ENCODE results near the gene NMRK2.

- TF ChIP-seq CTCF (IDR thresholded peaks at IDR 0.05; ENCODE audit: low read depth, low read length): no peak
- no peak for TF ChIP-seq MYC (IDR thresholded peaks at IDR 0.05; ENCODE audit: low read depth, low read length)
- TF ChIP-seq, protein P1, sequence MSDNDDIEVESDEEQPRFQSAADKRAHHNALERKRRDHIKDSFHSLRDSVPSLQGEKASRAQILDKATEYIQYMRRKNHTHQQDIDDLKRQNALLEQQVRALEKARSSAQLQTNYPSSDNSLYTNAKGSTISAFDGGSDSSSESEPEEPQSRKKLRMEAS (IDR thresholded peaks at IDR 0.05; ENCODE audit: low read depth, low read length): no peak
- TF ChIP-seq POLR2A (IDR thresholded peaks at IDR 0.05; ENCODE audit: extremely low read depth, insufficient read length): no peak
Observed at GRCh38 chr19:3944018-3944721, 11.3 kb downstream of the NMRK2 start.
